IMR-90 (cell line): ENCODE results near the gene SLC35E4. TPM values are rescaled to one million over a fixed set of nuclear protein-coding genes. Genes with fewer than 3 reads are reported as not detected.

Source experiments
- ATAC-seq: fragments of 200-7000 bp; cut with Tn5 transposase; 2 replicates; pipeline ENCODE4 v1.9.1; 2020; ENCODE audit warnings: low read depth, mild to moderate bottlenecking, moderate library complexity
- BruUV-seq: library from RNA; stranded (reverse); fragments of 400-500 nt; replicated peaks from 2 replicates; lab custom pipeline; 2021; lab: Mats Ljungman, UMichigan
- CTCF ChIA-PET: fragments of 300-600 bp; formaldehyde crosslinking; extraction: SDS; loops from one replicate; lab custom pipeline; 2021; ENCODE audit warnings: antibody characterized with exemption; lab: Yijun Ruan, JAX
- POLR2A ChIA-PET: fragments of 300-600 bp; sonication (Branson Sonifier 250); formaldehyde crosslinking; loops from one replicate; lab custom pipeline; 2022; ENCODE audit warnings: antibody characterized with exemption; ENCODE audit not compliant: unreplicated experiment; lab: Charles Lee
- DNase-seq: peaks from one replicate; pipeline ENCODE4 v3.0.0; 2013
- H2AFZ ChIP-seq: replicated peaks from 2 replicates; pipeline ENCODE3; 2013; ENCODE audit warnings: low read length, mild to moderate bottlenecking; ENCODE audit not compliant: poor library complexity
- H2AK5ac ChIP-seq: 2 replicates; pipeline ENCODE4 v1.6.1; 2013; ENCODE audit warnings: low read depth, low read length, inconsistent platforms
- H2AK9ac ChIP-seq: replicated peaks from 2 replicates; pipeline ENCODE3; 2013; ENCODE audit warnings: mild to moderate bottlenecking, low read depth, low read length, moderate library complexity; ENCODE audit not compliant: poor library complexity
- H2BK120ac ChIP-seq: 2 replicates; pipeline ENCODE4 v1.6.1; 2013; ENCODE audit warnings: low read depth, low read length, inconsistent platforms
- H2BK15ac ChIP-seq: 3 replicates; pipeline ENCODE4 v1.6.1; 2013; ENCODE audit warnings: low read depth, low read length, inconsistent platforms
- H2BK20ac ChIP-seq: 2 replicates; pipeline ENCODE4 v1.6.1; 2013; ENCODE audit warnings: low read depth, mild to moderate bottlenecking, inconsistent platforms, low read length, moderate library complexity
- H2BK5ac ChIP-seq: 2 replicates; pipeline ENCODE4 v1.6.1; 2013; ENCODE audit warnings: mild to moderate bottlenecking, low read depth, low read length, inconsistent platforms; ENCODE audit not compliant: poor library complexity, severe bottlenecking
- H3K14ac ChIP-seq: replicated peaks from 2 replicates; pipeline ENCODE4 v1.6.1; 2013; ENCODE audit warnings: low read depth, low read length, inconsistent platforms
- H3K18ac ChIP-seq: 2 replicates; pipeline ENCODE4 v1.6.1; 2013; ENCODE audit warnings: low read depth, low read length, control low read depth
- H3K23ac ChIP-seq: 2 replicates; pipeline ENCODE4 v1.6.1; 2013; ENCODE audit warnings: low read depth, low read length, inconsistent platforms
- H3K27ac ChIP-seq: 2 replicates; pipeline ENCODE4 v1.5.1; 2013; ENCODE audit warnings: mild to moderate bottlenecking, control low read depth, low read length; ENCODE audit not compliant: insufficient read depth
- H3K27me3 ChIP-seq: 2 replicates; pipeline ENCODE4 v1.6.1; 2013; ENCODE audit warnings: low read length; ENCODE audit not compliant: control insufficient read depth, insufficient read depth
- H3K36me3 ChIP-seq: 2 replicates; pipeline ENCODE4 v1.6.1; 2013; ENCODE audit warnings: low read length, mixed read lengths; ENCODE audit not compliant: control insufficient read depth, insufficient read depth
- H3K4ac ChIP-seq: 2 replicates; pipeline ENCODE4 v1.6.1; 2013; ENCODE audit warnings: low read depth, low read length, inconsistent platforms
- H3K4me1 ChIP-seq: 2 replicates; pipeline ENCODE4 v1.6.1; 2013; ENCODE audit warnings: low read length, mixed read lengths; ENCODE audit not compliant: control insufficient read depth, insufficient read depth
- H3K4me2 ChIP-seq: 2 replicates; pipeline ENCODE4 v1.6.1; 2013; ENCODE audit warnings: low read depth, mild to moderate bottlenecking, control low read depth, low read length, moderate library complexity
- H3K4me3 ChIP-seq: 2 replicates; pipeline ENCODE4 v1.5.1; 2013; ENCODE audit warnings: low read depth, mild to moderate bottlenecking, control low read depth, low read length, moderate library complexity; ENCODE audit not compliant: insufficient read depth
- H3K56ac ChIP-seq: 2 replicates; pipeline ENCODE4 v1.6.1; 2013; ENCODE audit warnings: low read length, inconsistent platforms; ENCODE audit not compliant: insufficient read depth; ENCODE audit errors: extremely low read depth
- H3K79me1 ChIP-seq, 2 experiments: 2 replicates each; pipeline ENCODE4 v1.6.1; 2013; ENCODE audit warnings: low read length in 2 of 2, inconsistent platforms in 1 of 2, low read depth in 1 of 2
- H3K9ac ChIP-seq: 2 replicates; pipeline ENCODE4 v1.6.1; 2013; ENCODE audit warnings: low read depth, low read length, control low read depth
- H3K9me1 ChIP-seq: 2 replicates; pipeline ENCODE4 v1.6.1; 2013; ENCODE audit warnings: low read length, inconsistent platforms; ENCODE audit not compliant: insufficient read depth
- H3K9me3 ChIP-seq: 2 replicates; pipeline ENCODE4 v1.6.1; 2013; ENCODE audit warnings: low read length; ENCODE audit not compliant: control insufficient read depth, insufficient read depth
- H4K20me1 ChIP-seq: 2 replicates; pipeline ENCODE4 v1.6.1; 2013; ENCODE audit warnings: low read length, inconsistent platforms; ENCODE audit not compliant: insufficient read depth
- H4K5ac ChIP-seq: 2 replicates; pipeline ENCODE4 v1.6.1; 2013; ENCODE audit warnings: mild to moderate bottlenecking, low read depth, low read length, control low read depth
- H4K8ac ChIP-seq, 2 experiments: 2 replicates each; pipeline ENCODE4 v1.6.1; 2013; ENCODE audit warnings: low read depth in 2 of 2, low read length in 2 of 2, control low read depth in 1 of 2, inconsistent platforms in 1 of 2
- H4K91ac ChIP-seq: 2 replicates; pipeline ENCODE4 v1.6.1; 2013; ENCODE audit warnings: low read depth, low read length, inconsistent platforms; ENCODE audit not compliant: insufficient read depth
- BHLHE40 ChIP-seq: fragments of 150-350 bp; IDR thresholded peaks from 2 replicates; pipeline ENCODE4 v1.6.1; 2016; ENCODE audit warnings: mild to moderate bottlenecking, low read depth, low read length
- CEBPB ChIP-seq: IDR thresholded peaks from 2 replicates; pipeline ENCODE4 v1.6.1; 2012; ENCODE audit warnings: low read depth, low read length, improper control_type of control experiment
- CHD1 ChIP-seq: IDR thresholded peaks from 2 replicates; pipeline ENCODE4 v1.6.1; 2012; ENCODE audit warnings: low read depth, low read length, improper control_type of control experiment
- CTCF ChIP-seq: conservative IDR thresholded peaks from 2 replicates; pipeline ENCODE4 v1.5.1; 2012; ENCODE audit warnings: mild to moderate bottlenecking, low read depth, low read length, improper control_type of control experiment
- ELK1 ChIP-seq: fragments of 150-350 bp; IDR thresholded peaks from 2 replicates; pipeline ENCODE4 v1.6.1; 2016; ENCODE audit warnings: low read depth, mild to moderate bottlenecking, low read length, moderate library complexity, borderline replicate concordance
- FOS ChIP-seq: fragments of 150-350 bp; IDR thresholded peaks from 2 replicates; pipeline ENCODE4 v1.6.1; 2016; ENCODE audit warnings: low read depth, low read length
- MAFK ChIP-seq: IDR thresholded peaks from 2 replicates; pipeline ENCODE4 v1.6.1; 2012; ENCODE audit warnings: low read depth, low read length, improper control_type of control experiment
- MAZ ChIP-seq: IDR thresholded peaks from 2 replicates; pipeline ENCODE4 v1.6.1; 2012; ENCODE audit warnings: low read depth, mild to moderate bottlenecking, low read length, improper control_type of control experiment, moderate library complexity, borderline replicate concordance
- MXI1 ChIP-seq: IDR thresholded peaks from 2 replicates; pipeline ENCODE4 v1.6.1; 2012; ENCODE audit warnings: low read depth, mild to moderate bottlenecking, low read length, moderate library complexity, borderline replicate concordance
- NFE2L2 ChIP-seq: fragments of 150-350 bp; IDR thresholded peaks from 2 replicates; pipeline ENCODE4 v1.6.1; 2016; ENCODE audit warnings: low read depth, mild to moderate bottlenecking, low read length
- POLR2A ChIP-seq: IDR thresholded peaks from 2 replicates; pipeline ENCODE4 v1.6.1; 2012; ENCODE audit warnings: mild to moderate bottlenecking, low read depth, low read length
- RAD21 ChIP-seq: IDR thresholded peaks from 2 replicates; pipeline ENCODE4 v1.6.1; 2012; ENCODE audit warnings: low read length, improper control_type of control experiment
- RCOR1 ChIP-seq: IDR thresholded peaks from 2 replicates; pipeline ENCODE4 v1.6.1; 2012; ENCODE audit warnings: mild to moderate bottlenecking, low read length, improper control_type of control experiment; ENCODE audit not compliant: insufficient replicate concordance
- RFX5 ChIP-seq: IDR thresholded peaks from 2 replicates; pipeline ENCODE4 v1.8.0; 2012; ENCODE audit warnings: low read depth, mild to moderate bottlenecking, low read length, moderate library complexity
- SMC3 ChIP-seq: fragments of 150-350 bp; IDR thresholded peaks from 2 replicates; pipeline ENCODE4 v1.6.1; 2016; ENCODE audit warnings: low read depth, mild to moderate bottlenecking, antibody characterized with exemption, low read length, moderate library complexity
- USF2 ChIP-seq: fragments of 150-350 bp; IDR thresholded peaks from 2 replicates; pipeline ENCODE4 v1.6.1; 2017; ENCODE audit warnings: mild to moderate bottlenecking, antibody characterized with exemption, low read length, low read depth
- WGBS, 2 experiments: methylation state at CpG; one replicate each; pipeline versions ENCODE4 v1.1.5 to v1.1.7; 2013; ENCODE audit warnings: missing lambda C conversion rate in 2 of 2; ENCODE audit not compliant: insufficient read length in 1 of 2; ENCODE audit errors: extremely low coverage in 2 of 2; 5-methylcytosine and 5-hydroxymethylcytosine counted together
- dilution Hi-C: fragments of 300-500 bp; cut with HindIII; formaldehyde crosslinking; loops from one replicate; pipeline ENCODE4 v1.14.3; 2018; ENCODE audit warnings: low sequenced_read_pairs; ENCODE audit not compliant: unreplicated experiment
- in situ Hi-C: fragments of 300-500 bp; cut with MboI; formaldehyde crosslinking; loops from 3 replicates; pipeline ENCODE4 v1.14.3; 2019; ENCODE audit warnings: low sequenced_read_pairs, inconsistent platforms, mixed read lengths
- intact Hi-C: fragments of 100-400 bp; cut with micrococcal nuclease; formaldehyde crosslinking; loops from 2 replicates; pipeline ENCODE4 v1.10.0; 2022
- polyA plus RNA-seq, 3 experiments: library from polyadenylated mRNA; depleted of rRNA; stranded (reverse); fragments of >200 nt; gene quantifications; 2 replicates each; pipeline ENCODE4 v1.2.3, GENCODE V29; 2012; ENCODE audit warnings: low replicate concordance in 1 of 3
- total RNA-seq: library from RNA; depleted of rRNA; stranded (reverse); fragments of >200 nt; gene quantifications from 2 replicates; pipeline ENCODE4 v1.2.3, GENCODE V29; 2012

The SLC35E4 gene
- total and polyA plus RNA-seq, 2 of the 4 experiments (the other 2 are of a cell fraction) = 5.7 to 6.8 TPM

GRCh38 chr22:30603801-30604200, 31.8 kb upstream of the SLC35E4 start:
- Histone ChIP-seq H3K4me1 (peaks cover 7% of the 10 kb centered on the region), H3K14ac (no peak overlapping the region), H2BK5ac (no peak overlapping the region), H4K5ac (no peak overlapping the region), H2AK5ac (no peak overlapping the region), H2BK20ac (no peak overlapping the region), H3K79me1 (no peaks in the 10 kb centered on the region; a peak in 1 of 4 replicates), H4K8ac (no peak overlapping the region), H3K56ac (no peak overlapping the region), H2AK9ac (no peak overlapping the region), H3K27me3 (no peaks in the 10 kb centered on the region; the same call in 1 of the 2 replicates), H3K36me3 (no peaks in the 10 kb centered on the region), H3K23ac (no peak overlapping the region), H3K9me3 (no peaks in the 10 kb centered on the region), H2AFZ (no peak overlapping the region), H4K20me1 (no peaks in the 10 kb centered on the region), H4K91ac (no peak overlapping the region), H3K9ac (no peak overlapping the region), H3K4me2 (no peak overlapping the region), H2BK15ac (no peak overlapping the region), H3K4ac (no peak overlapping the region), H2BK120ac (no peak overlapping the region), H3K4me3 (no peak overlapping the region), H3K27ac (no peak overlapping the region), H3K18ac (no peak overlapping the region), H3K9me1 (peaks cover 6% of the 10 kb centered on the region; the same call in 1 of the 2 replicates)
- ATAC-seq = no peak
- WGBS, 2 experiments = 89% methylated on average over 2 of the region's 3 CpGs; no CpG with 5 or more reads in 1 of the 2 experiments
- ChIA-PET POLR2A (no interaction called here), CTCF (interaction anchor here (0.6 kb wide), 1 partner anchor 14 kb away, joined by 4 read pairs; no protein-coding TSS in a partner anchor)
- no peak for TF ChIP-seq POLR2A
- no peak for TF ChIP-seq CEBPB
- no peak for TF ChIP-seq MXI1
- TF ChIP-seq FOS = no peak
- TF ChIP-seq USF2 = no peak
- no peak for TF ChIP-seq ELK1
- no peak for TF ChIP-seq CTCF
- no peak for TF ChIP-seq RAD21
- no peak for TF ChIP-seq SMC3
- no peak for TF ChIP-seq RCOR1
- no peak for TF ChIP-seq RFX5
- no peak for TF ChIP-seq CHD1
- TF ChIP-seq MAFK = no peak
- no peak for TF ChIP-seq MAZ
- no peak for TF ChIP-seq NFE2L2
- no peak for TF ChIP-seq BHLHE40
- intact Hi-C loops = no loop called here
- dilution Hi-C loops = no loop called here
- no TSS peak for BruUV-seq
- in situ Hi-C loops = no loop called here
- no peak for DNase-seq
